Measurements from ENCODE around the gene SLC6A8.
"Not testable (repeated sequence)": the region's sequence is repeated elsewhere in the genome, so short reads cannot be mapped to it uniquely, and the experiment has no call there.

SLC6A8 gene

DNA sequence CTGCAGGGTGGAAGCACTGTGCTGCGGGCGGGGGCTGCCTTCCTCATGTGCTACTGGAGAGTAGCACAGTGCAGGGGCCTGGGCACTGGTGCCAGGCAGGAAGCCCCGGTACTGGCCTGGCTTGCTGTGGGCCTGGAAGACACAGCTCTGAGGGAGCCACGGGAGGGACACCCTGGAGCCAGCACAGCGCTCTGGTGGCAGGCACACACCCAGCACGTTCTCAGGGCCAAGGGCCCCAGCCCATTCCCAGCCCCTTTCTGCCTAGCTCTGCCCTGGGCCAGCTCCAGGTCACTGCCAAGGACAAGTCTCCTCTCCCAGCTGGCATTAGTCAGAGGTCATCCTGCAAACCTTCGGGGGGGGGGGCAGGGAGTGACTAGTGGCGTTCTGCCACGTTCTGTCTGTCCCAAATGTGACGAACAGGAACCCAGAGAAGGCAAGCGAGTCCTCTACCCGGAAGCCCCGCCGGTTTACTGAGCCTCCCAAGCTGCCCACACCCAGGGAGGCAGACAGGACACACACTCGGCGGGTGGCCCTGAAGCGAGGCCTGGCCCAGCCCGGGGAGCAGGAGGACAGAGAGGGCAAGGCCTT lies 12.2 kb downstream of the SLC6A8 start:
- not testable (repeated sequence) for H3K27ac Mint-ChIP-seq; H3K4me1 Mint-ChIP-seq; H3K27me3 Mint-ChIP-seq; ATAC-seq (replicated peaks); DNase-seq; H3K9me3 Mint-ChIP-seq; H3K4me3 Mint-ChIP-seq
- peaks cover 16 to 29% of the 10 kb centered on the region in 2 donors for H3K36me3 Mint-ChIP-seq

DNA sequence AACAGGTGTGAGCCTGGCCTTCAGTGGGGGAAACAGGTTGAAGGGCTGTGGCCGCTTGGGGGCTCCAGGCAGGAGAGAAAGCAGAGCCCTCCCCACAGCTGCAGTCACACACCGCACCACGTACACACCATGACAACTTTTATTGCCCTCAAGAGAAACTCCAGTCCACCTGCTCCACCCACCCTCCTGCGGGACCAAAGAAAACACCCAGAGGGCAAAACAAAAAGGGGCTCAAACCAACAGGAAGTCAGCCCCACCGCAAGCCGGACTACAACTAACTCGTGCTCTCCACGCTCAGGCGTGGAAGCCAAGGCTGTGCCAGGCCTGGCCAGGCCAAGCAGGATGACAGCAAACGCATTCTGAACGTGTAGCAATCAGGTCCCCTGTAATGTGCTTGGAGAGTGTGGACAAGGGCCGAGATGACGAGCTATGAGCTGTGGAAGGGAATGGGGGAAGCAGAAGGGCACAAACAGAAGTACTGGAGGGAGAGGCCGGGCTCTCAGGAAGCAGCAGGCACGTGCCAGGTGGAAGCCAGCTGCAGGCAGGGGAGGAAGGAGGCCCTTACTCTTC lies 12.7 kb downstream of the SLC6A8 start:
- H3K9me3 Mint-ChIP-seq: no peaks in the 10 kb centered on the region
- H3K4me1 Mint-ChIP-seq: no peaks in the 10 kb centered on the region
- H3K36me3 Mint-ChIP-seq: peaks cover 16 to 32% of the 10 kb centered on the region in 2 donors
- H3K27ac Mint-ChIP-seq: no peak overlapping the region
- H3K4me3 Mint-ChIP-seq: no peak overlapping the region
- no peak for ATAC-seq (replicated peaks)
- H3K27me3 Mint-ChIP-seq: no peaks in the 10 kb centered on the region
- no peak for DNase-seq

DNA sequence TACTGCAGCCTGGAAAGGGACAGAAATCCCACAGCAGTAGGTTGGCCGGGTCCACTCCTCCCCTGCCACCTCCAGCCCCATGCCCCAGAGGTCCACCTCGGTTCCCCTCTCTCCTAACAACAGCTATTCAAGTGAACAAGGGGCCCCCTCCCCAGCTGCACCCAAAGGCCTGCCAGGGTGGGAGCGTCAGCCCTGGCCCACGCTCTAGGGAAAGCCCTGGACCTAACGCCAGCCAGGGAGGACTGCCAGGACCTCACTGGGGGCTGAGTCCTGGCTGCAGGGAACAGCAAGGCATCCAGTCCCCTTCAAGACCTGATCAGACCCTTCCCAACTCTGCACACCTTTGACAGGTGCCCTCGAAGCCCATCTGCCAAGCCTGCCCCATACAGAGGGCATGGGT lies 13.2 kb downstream of the SLC6A8 start:
- no peak for ATAC-seq (replicated peaks)
- H3K4me3 Mint-ChIP-seq: no peak overlapping the region
- no peaks in the 10 kb centered on the region for H3K4me1 Mint-ChIP-seq
- H3K9me3 Mint-ChIP-seq: no peaks in the 10 kb centered on the region
- peaks cover 16 to 33% of the 10 kb centered on the region in 2 donors for H3K36me3 Mint-ChIP-seq
- peak overlapping the region; percentile 67 for H3K27ac Mint-ChIP-seq
- DNase-seq: no peak
- no peaks in the 10 kb centered on the region for H3K27me3 Mint-ChIP-seq

DNA sequence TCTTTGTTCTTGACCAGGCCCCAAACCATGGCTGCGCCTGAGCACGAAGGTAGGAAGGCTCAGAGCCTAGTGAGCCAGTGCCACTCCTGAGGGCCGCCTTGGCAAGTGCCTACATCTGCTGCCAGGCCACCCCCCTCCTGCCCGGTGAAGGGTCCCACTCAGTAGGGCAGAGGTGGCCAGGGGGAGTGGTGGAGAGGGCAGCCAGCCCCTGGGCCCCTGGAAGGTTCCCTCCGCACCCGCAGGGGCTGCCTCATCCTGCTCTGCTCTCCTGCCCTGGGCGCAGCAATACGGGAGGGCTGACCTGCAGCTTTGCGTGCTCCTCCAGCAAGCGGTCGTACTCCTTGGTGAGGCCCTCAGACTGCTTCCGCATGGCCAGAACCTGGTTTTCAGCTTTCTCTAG lies 14.0 kb downstream of the SLC6A8 start:
- DNase-seq (no peak), ATAC-seq (replicated peaks) (no peak)
- H3K9me3 Mint-ChIP-seq: no peaks in the 10 kb centered on the region
- no peak overlapping the region for H3K27ac Mint-ChIP-seq
- H3K36me3 Mint-ChIP-seq: peaks cover 22 to 37% of the 10 kb centered on the region in 2 donors
- H3K4me1 Mint-ChIP-seq: peaks cover 0 to 5% of the 10 kb centered on the region in 2 donors
- peaks cover 0 to 4% of the 10 kb centered on the region in 2 donors for H3K27me3 Mint-ChIP-seq
- no peak overlapping the region for H3K4me3 Mint-ChIP-seq

DNA sequence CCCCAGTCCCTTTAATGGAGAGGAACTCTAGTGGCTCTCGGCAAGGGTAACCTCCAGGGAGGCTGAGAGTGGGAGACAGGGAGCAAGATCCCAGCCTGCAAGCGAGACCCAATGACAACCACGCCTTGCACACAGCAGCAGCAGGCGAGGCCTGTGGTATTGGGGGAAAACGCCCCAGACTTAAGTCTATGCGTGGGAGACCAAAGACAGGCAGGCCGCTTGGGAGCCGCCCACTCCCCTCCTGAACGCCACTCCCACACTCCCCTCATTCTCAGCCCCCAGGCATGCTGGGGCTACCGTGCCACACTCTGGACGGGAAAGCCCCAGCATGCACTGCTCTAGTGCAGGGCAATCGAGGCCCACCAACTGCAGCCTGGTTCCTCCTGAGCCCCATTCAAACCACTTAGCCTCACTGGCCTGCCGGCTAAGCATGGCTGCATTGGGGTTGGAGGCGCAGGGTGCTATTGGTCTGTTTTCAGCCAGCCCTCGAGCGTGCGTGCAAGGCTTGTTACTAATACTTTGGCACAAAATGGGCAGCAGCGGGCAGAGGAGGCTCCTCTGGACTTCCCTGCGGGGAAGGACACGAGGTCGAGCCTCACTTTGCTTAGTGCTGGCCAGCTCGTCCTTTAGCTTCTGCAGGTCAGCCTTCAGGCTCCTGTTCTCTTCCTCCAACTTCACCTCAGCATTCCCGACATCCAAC lies 14.8 kb downstream of the SLC6A8 start:
- Mint-ChIP-seq H3K36me3 (peaks cover 21 to 33% of the 10 kb centered on the region in 2 donors), H3K27ac (no peak overlapping the region), H3K4me1 (peaks cover 0 to 8% of the 10 kb centered on the region in 2 donors), H3K27me3 (peaks cover 0 to 8% of the 10 kb centered on the region in 2 donors), H3K4me3 (no peak overlapping the region), H3K9me3 (no peaks in the 10 kb centered on the region)
- ATAC-seq (replicated peaks): no peak
- no peak for DNase-seq

DNA sequence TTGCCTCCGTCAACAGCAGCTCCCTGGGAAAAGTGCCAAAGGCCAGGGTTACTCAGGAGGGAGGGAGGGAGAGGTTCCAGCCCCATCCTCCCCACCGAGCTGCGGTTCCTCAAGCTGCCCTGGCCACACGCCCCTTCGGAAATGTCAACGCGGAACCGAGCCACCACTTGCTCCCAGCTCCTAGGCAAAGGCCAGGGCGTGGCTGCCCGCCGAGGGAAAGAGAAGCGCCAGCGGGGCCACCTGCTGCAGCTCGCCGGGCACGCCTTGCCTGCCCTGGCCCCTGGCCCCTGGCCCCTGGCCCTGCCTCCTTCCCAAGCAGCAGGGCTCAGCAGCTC lies 15.3 kb downstream of the SLC6A8 start:
- ATAC-seq (replicated peaks): no peak
- H3K4me3 Mint-ChIP-seq: no peak overlapping the region
- peaks cover 20 to 31% of the 10 kb centered on the region in 2 donors for H3K36me3 Mint-ChIP-seq

DNA sequence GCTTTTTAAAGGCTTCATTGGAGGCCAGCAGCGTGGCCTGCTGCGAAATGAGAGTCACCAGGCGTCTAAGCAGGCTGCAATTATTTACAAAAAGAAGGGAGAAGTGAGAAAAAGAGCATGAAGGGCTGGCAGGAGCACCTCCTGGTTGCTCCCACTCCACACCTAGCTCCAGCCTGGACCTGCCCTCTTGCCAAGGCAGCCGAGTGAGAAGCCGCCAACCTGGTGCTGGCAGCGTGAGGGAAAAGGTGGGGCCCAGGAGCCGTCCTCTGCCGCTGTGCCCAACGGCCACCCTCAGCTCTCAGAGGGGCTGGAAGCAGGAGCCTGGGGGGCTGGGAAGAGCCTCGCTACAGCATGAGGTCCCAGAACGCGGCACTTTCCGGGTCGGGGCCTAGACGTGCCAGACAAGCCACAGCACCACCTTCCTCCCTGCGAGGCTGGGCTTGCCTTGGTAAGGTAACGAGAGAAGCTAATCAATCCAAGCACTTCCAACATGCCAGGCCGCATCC lies 16.3 kb downstream of the SLC6A8 start:
- ATAC-seq (replicated peaks) (no peak), DNase-seq (no peak)
- H3K9me3 Mint-ChIP-seq: no peaks in the 10 kb centered on the region
- no peak overlapping the region for H3K4me3 Mint-ChIP-seq
- H3K27ac Mint-ChIP-seq: no peak overlapping the region
- H3K4me1 Mint-ChIP-seq: peaks cover 0 to 8% of the 10 kb centered on the region in 2 donors
- H3K27me3 Mint-ChIP-seq: peaks cover 0 to 8% of the 10 kb centered on the region in 2 donors
- peaks cover 27 to 37% of the 10 kb centered on the region in 2 donors for H3K36me3 Mint-ChIP-seq

More for the DNA sequence above, 15.3 kb downstream of the SLC6A8 start:
- DNase-seq: no peak
- peaks cover 0 to 8% of the 10 kb centered on the region in 2 donors for H3K4me1 Mint-ChIP-seq
- H3K9me3 Mint-ChIP-seq: no peaks in the 10 kb centered on the region
- peaks cover 0 to 8% of the 10 kb centered on the region in 2 donors for H3K27me3 Mint-ChIP-seq
- no peak overlapping the region for H3K27ac Mint-ChIP-seq

DNA sequence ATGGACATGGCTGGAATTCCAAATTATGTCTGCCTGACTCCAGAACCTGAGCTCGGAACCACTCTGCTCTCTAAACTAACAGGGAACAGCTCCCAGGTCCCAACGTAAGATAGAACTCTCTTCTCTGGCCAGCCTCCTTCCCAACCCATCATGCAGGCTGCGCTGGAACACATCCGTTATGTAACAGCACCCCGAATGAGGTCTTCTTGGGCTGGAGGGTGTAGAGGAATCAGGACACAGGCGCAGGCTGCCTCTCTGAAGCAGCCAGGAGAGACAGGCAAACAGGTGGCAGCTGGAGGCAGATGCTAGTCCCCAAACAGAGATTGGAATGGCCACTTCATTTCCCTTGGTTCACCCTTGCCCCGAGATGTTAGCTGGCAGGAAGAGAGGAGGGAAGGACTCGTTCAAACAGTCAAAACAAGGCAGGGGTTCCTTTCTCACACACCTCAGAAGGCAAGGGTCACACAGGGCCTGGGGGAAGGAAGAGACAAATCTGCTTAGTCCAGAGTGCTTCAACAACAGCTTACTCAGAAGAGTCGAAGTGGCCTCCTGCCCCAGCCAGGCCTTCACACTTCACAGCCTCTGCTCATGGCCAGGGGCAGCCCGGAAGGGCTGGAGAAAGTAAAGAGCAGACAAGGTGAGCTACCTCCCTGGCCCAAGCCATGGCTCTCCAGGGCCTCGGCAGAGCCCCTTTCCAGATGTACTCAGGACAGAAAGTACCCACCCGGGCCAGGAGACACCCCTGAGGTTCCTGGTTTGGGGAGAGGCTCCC lies 17.1 kb downstream of the SLC6A8 start:
- DNase-seq; H3K27me3 Mint-ChIP-seq; H3K4me3 Mint-ChIP-seq; H3K9me3 Mint-ChIP-seq; H3K27ac Mint-ChIP-seq; ATAC-seq (replicated peaks); H3K4me1 Mint-ChIP-seq: not testable (repeated sequence)
- H3K36me3 Mint-ChIP-seq: peaks cover 27 to 39% of the 10 kb centered on the region in 2 donors

DNA sequence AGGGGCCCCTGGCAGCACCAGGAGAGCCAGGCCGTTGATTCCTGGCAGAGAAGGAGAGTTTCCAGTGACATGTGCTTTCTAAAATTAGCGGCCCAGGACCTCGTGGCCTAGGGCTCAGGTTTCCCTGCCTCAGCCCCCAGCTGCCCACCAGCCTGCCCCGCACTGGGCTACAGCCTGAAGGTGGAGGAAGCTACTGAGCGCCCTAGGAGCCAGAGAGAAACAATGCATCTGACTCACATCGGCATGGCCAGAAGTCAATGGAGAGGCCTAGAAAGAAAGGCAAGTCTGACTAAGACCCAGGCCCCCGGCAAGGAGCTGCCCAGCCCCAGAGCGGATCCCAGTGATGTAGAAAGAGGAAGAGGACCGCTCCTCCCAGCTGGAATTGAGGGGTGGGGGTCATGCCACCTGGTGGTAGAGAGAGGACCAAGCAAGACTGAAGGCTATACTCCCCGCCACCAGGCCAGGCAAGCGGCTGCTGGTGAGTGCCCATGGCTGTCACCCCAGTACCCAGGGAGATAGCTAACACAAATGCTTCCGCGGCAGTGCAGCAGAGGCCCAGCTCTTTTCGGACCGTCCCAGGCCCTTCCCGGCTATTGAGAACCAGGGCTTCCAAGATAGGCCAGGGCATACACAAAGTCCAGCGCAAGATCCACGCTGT lies 17.8 kb downstream of the SLC6A8 start:
- not testable (repeated sequence) for H3K9me3 Mint-ChIP-seq; DNase-seq; H3K4me3 Mint-ChIP-seq; H3K4me1 Mint-ChIP-seq; H3K27me3 Mint-ChIP-seq; ATAC-seq (replicated peaks)
- Mint-ChIP-seq H3K36me3 (peaks cover 27 to 36% of the 10 kb centered on the region in 2 donors), H3K27ac (peak overlapping the region; percentile 65)

DNA sequence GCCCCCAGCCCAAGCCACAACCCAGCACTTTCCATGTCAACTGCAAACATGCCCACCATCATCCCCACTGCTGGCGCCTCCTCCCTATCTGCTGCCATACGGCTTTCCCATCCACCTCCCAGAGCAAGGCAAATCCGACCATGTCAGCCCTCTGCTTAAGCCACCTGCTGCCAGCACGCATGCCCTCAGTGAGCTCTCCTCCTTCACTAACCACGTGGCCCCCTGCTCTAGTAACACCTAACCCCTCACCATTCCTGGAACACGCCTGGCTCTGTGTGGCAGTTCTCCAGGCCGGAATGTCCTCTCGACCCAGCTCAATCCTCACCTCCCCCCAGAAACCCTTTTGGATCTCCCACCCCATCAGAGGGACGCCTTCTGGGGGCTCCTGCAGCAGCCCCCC lies 19.1 kb downstream of the SLC6A8 start:
- Mint-ChIP-seq H3K4me3 (no peak overlapping the region), H3K27me3 (peaks cover 0 to 8% of the 10 kb centered on the region in 2 donors), H3K36me3 (peaks cover 29 to 33% of the 10 kb centered on the region in 2 donors), H3K27ac (peak overlapping the region; percentile 44), H3K9me3 (no peaks in the 10 kb centered on the region), H3K4me1 (peaks cover 0 to 11% of the 10 kb centered on the region in 2 donors)
- DNase-seq (no peak), ATAC-seq (replicated peaks) (no peak)

DNA sequence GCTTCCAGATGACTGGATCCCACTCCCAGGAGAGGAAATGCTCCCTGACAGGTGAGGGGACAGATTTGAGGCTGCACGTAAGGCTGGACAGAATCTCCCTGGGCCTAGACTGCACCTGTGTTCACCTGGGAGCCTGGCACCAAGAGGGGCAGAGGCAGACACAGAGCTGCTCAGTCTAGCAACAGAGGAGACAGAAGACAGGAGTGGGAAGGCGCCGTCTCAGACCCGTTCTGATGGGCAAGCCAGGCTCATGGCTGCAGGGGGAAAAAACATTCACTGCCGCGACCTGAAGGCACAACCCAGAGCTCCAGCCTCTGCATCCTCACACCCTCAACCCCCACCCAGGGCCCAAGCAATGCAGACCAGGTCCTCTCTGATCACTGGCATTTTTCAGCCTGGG lies 19.7 kb downstream of the SLC6A8 start:
- peaks cover 0 to 8% of the 10 kb centered on the region in 2 donors for H3K27me3 Mint-ChIP-seq
- ATAC-seq (replicated peaks) (no peak), DNase-seq (no peak)
- H3K9me3 Mint-ChIP-seq: no peaks in the 10 kb centered on the region
- no peak overlapping the region for H3K4me3 Mint-ChIP-seq
- peaks cover 0 to 11% of the 10 kb centered on the region in 2 donors for H3K4me1 Mint-ChIP-seq
- H3K36me3 Mint-ChIP-seq: peaks cover 29 to 33% of the 10 kb centered on the region in 2 donors
- no peak overlapping the region for H3K27ac Mint-ChIP-seq

DNA sequence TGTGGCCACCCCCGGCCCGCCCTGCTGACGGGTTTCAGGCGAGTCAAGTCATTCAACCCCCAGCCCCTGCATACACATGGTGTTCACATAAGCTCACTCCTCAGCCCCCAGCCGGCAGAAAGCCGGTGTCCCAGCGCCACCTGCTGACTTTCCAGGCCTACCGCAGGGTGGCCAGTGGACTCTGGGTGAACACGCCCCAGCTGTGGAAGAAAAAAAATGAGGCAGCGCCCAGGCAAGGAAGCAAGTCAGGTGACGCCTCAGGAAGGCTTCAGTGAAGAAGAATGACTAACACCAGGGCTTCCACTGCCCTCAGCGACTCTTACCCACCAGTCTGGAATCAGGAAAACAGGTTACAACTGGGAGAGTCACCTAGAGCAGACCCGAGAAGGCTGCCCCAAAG lies 20.7 kb downstream of the SLC6A8 start:
- H3K36me3 Mint-ChIP-seq: peaks cover 30 to 33% of the 10 kb centered on the region in 2 donors
- no peak overlapping the region for H3K27ac Mint-ChIP-seq
- H3K4me1 Mint-ChIP-seq: peaks cover 0 to 11% of the 10 kb centered on the region in 2 donors
- no peak overlapping the region for H3K4me3 Mint-ChIP-seq
- ATAC-seq (replicated peaks) (peak; percentile 69 to 82), DNase-seq (no peak)
- H3K9me3 Mint-ChIP-seq: no peaks in the 10 kb centered on the region
- H3K27me3 Mint-ChIP-seq: peaks cover 0 to 8% of the 10 kb centered on the region in 2 donors

DNA sequence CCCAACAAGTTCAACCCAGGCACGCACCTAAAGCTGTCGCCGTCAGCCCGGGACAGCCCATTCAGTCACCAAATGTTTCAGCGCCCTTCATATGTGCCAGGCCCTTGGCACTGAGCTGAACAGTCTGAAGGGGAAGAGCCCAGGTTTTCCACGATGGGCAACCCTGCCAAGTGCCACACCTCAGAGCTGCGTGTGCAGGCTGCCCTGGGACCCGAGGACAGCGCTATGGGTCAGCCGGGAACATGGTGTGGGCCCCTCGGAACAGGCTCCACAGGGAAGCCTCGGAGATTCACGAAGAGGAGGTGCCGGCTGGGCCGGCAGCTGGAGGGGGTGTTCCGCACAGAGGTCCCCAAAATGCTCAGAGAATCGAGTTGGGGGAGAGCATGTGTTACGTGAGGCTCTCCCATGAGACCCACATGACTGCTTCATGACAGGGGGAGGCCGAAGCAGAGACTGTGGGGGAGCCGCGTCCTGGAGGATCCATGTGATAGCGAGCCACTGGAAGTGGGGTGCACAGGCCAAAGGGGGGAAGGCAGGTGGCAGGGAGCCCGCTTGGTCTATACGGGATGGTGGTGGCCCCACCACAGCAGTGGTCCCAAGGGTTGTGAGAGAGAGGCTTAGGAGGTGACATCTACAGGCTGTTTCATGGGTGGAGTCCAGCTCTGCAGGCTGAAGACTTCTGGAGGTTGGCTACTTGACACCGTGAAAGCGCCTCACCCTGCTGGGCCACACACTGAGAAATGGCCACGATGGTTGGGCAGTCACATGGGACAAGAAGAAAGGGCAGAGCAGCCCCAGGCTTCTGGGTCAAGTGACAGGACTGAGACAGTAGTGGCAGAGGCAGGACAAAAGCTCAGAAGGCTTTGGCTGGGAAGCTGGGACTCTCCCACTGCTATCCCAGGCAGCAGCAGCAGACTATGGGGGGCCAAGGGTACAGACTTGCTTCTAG lies 22.3 kb downstream of the SLC6A8 start:
- peaks cover 0 to 11% of the 10 kb centered on the region in 2 donors for H3K4me1 Mint-ChIP-seq
- no peaks in the 10 kb centered on the region for H3K9me3 Mint-ChIP-seq
- ATAC-seq (replicated peaks) (no peak), DNase-seq (no peak)
- H3K4me3 Mint-ChIP-seq: no peak overlapping the region
- peaks cover 0 to 8% of the 10 kb centered on the region in 2 donors for H3K27me3 Mint-ChIP-seq
- no peak overlapping the region for H3K27ac Mint-ChIP-seq
- peaks cover 32% of the 10 kb centered on the region in 2 donors for H3K36me3 Mint-ChIP-seq

Data from stimulated activated naive B cell treated with anti-CD40 and anti-IgM and Interleukin-4, amounts not matched to agents 10 μg/mL and 1 μg/mL and 100 μg/mL, for 72 hours (primary cell).